ENCODE results near the gene SRGAP1. TPM values are rescaled to one million over a fixed set of nuclear protein-coding genes. Genes with fewer than 3 reads are reported as not detected.

Gene SRGAP1
- total and polyA plus RNA-seq, 2 experiments from 2014 or later: 9.2 to 10.8 TPM

DNA sequence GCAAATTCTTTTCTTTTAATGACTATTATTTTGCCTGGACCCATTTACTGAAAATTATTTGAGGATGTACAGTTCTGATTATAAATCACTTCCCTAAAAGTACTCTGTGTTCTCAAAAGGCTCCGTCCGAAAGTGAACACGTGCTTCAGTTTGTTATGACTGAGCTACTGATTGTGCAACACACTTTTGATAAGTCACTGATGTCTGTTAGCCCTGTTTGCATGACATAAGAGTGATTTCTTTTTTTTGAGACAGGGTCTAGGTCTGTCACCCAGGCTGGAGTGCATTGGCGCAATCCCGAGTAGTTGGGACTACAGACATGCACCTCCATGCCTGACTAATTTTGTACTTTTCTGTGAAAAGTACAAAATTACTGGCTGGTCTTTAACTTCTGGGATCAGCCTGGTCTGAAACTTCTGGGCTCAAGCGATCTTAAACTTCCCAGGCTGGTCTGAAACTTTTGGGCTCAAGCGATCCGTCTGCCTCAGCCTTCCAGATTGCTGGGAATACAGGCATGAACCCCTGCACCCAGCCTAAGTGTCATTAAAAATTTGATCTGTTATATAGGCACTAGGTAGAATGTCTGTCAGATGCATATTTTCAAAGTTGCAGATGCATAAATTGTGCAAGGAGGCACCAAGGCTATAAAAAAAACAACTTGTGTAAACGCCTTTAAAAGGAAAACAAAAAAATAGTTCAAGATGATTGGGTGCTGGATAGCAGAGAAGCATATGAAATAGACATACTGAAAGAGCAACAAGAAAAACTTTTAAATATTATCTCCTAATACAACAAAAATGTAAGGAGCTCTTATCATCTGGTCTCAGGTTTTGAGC, 111.5 kb downstream of the SRGAP1 start:
- Histone ChIP-seq H3K4me3 (no peak overlapping the region), H3K4me2 (peak overlapping the region; percentile 8), H3K27me3 (no peaks in the 10 kb centered on the region), H2AFZ (no peak overlapping the region), H3K9me3 (ENCODE audit: low read depth) (no peaks in the 10 kb centered on the region), H3K79me2 (peaks cover 49% of the 10 kb centered on the region), H4K20me1 (ENCODE audit: insufficient read depth, poor library complexity, severe bottlenecking) (no peaks in the 10 kb centered on the region), H3K4me1 (ENCODE audit: insufficient read depth) (no peaks in the 10 kb centered on the region), H3K27ac (peak overlapping the region; percentile 13), H3K9me2 (replicated peaks; ENCODE audit: insufficient read depth) (no peaks in the 10 kb centered on the region), H3K36me3 (replicated peaks; ENCODE audit: insufficient read depth, low read depth) (no peaks in the 10 kb centered on the region)
- TF ChIP-seq EZH2phosphoT487 (IDR thresholded peaks at IDR 0.05; ENCODE audit: low read depth, severe bottlenecking, unreplicated experiment): no peak
- no peak for TF ChIP-seq EZH2 (IDR thresholded peaks at IDR 0.05; ENCODE audit: borderline replicate concordance)
- TF ChIP-seq, protein P1, sequence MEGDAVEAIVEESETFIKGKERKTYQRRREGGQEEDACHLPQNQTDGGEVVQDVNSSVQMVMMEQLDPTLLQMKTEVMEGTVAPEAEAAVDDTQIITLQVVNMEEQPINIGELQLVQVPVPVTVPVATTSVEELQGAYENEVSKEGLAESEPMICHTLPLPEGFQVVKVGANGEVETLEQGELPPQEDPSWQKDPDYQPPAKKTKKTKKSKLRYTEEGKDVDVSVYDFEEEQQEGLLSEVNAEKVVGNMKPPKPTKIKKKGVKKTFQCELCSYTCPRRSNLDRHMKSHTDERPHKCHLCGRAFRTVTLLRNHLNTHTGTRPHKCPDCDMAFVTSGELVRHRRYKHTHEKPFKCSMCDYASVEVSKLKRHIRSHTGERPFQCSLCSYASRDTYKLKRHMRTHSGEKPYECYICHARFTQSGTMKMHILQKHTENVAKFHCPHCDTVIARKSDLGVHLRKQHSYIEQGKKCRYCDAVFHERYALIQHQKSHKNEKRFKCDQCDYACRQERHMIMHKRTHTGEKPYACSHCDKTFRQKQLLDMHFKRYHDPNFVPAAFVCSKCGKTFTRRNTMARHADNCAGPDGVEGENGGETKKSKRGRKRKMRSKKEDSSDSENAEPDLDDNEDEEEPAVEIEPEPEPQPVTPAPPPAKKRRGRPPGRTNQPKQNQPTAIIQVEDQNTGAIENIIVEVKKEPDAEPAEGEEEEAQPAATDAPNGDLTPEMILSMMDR (IDR thresholded peaks at IDR 0.05; ENCODE audit: poor library complexity): no peak
- peak; percentile 28 for DNase-seq (ENCODE audit: low spot score)
- 79% methylated on average over 9 of the region's 9 CpGs for WGBS (ENCODE audit: low lambda C conversion rate, missing lambda C conversion rate)

DNA sequence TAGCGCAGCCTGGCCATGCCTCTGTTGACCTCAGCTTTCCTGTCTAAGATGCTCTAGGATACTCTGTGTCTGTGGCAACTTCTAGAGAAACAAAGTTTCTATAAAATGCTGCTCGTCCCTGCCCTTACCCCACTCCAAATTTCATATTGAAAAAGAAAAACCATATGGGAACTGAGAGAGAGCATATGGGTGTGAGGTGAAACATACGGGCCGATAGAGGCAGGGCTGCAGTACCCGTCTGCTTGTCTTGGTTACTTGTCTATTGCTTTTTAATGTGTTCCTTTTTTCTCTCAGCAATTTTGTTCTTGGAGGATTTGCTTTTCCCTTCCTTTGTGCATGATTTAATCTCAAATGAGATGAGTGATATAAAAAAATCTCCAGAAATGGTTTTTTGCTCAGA, 113.0 kb downstream of the SRGAP1 start:
- DNase-seq (ENCODE audit: low spot score): no peak
- over 99% methylated on average over 5 of the region's 5 CpGs for WGBS (ENCODE audit: low lambda C conversion rate, missing lambda C conversion rate)
- TF ChIP-seq EZH2phosphoT487 (IDR thresholded peaks at IDR 0.05; ENCODE audit: low read depth, severe bottlenecking, unreplicated experiment) (no peak), EZH2 (IDR thresholded peaks at IDR 0.05; ENCODE audit: borderline replicate concordance) (no peak)
- TF ChIP-seq, protein P1 (IDR thresholded peaks at IDR 0.05; ENCODE audit: poor library complexity): no peak
- no peaks in the 10 kb centered on the region for H4K20me1 ChIP-seq (ENCODE audit: insufficient read depth, poor library complexity, severe bottlenecking)
- H3K4me1 ChIP-seq (ENCODE audit: insufficient read depth): no peaks in the 10 kb centered on the region
- no peaks in the 10 kb centered on the region for H3K36me3 ChIP-seq (replicated peaks; ENCODE audit: insufficient read depth, low read depth)
- no peaks in the 10 kb centered on the region for H3K9me2 ChIP-seq (replicated peaks; ENCODE audit: insufficient read depth)
- no peak overlapping the region for H3K4me2 ChIP-seq
- no peak overlapping the region for H3K27ac ChIP-seq
- H3K9me3 ChIP-seq (ENCODE audit: low read depth): no peaks in the 10 kb centered on the region
- no peak overlapping the region for H3K4me3 ChIP-seq
- H3K79me2 ChIP-seq: peaks cover 40% of the 10 kb centered on the region
- H2AFZ ChIP-seq: no peak overlapping the region
- no peaks in the 10 kb centered on the region for H3K27me3 ChIP-seq

DNA sequence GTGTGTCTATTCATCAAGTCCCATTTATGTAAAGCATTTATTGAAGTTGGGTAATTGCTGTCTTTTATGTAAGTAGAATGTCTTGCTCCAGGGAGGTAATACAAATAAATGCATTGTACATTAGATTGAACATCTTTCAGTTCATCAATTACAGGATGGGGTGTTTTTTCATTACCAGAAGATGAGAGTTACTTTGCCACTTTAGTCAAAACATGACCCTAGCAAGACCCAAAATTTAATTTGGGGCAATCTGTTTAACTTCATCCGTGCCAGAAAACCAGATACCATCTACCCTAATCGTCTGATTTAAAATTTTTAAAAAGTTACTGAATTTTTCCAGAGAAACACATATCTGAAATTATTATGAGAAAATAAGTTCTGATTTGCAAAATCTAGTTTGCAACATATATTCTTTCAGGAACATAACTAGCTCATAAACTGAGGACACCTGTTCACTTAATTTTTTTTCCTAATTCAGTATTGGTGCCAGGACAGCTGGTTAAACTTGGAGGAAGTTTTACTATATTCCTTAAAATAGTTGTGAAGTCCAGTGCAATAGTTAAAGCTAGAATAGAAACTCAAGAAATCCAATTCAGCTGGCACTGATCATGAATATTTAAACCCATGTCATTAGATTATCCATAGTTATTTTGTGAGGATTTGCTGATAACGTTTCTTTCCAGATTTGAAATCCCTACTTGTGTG, 114.5 kb downstream of the SRGAP1 start:
- H3K4me1 ChIP-seq (ENCODE audit: insufficient read depth): no peaks in the 10 kb centered on the region
- no peak overlapping the region for H3K4me3 ChIP-seq
- H4K20me1 ChIP-seq (ENCODE audit: insufficient read depth, poor library complexity, severe bottlenecking): no peaks in the 10 kb centered on the region
- H3K27me3 ChIP-seq: no peaks in the 10 kb centered on the region
- H3K9me3 ChIP-seq (ENCODE audit: low read depth): no peaks in the 10 kb centered on the region
- 88% methylated on average over 3 of the region's 3 CpGs for WGBS (ENCODE audit: low lambda C conversion rate, missing lambda C conversion rate)
- H3K9me2 ChIP-seq (replicated peaks; ENCODE audit: insufficient read depth): no peaks in the 10 kb centered on the region
- no peak for DNase-seq (ENCODE audit: low spot score)
- H3K36me3 ChIP-seq (replicated peaks; ENCODE audit: insufficient read depth, low read depth): no peaks in the 10 kb centered on the region
- no peak overlapping the region for H3K4me2 ChIP-seq
- no peak overlapping the region for H2AFZ ChIP-seq
- no peak overlapping the region for H3K27ac ChIP-seq
- peaks cover 34% of the 10 kb centered on the region for H3K79me2 ChIP-seq
- TF ChIP-seq EZH2phosphoT487 (IDR thresholded peaks at IDR 0.05; ENCODE audit: low read depth, severe bottlenecking, unreplicated experiment) (no peak), EZH2 (IDR thresholded peaks at IDR 0.05; ENCODE audit: borderline replicate concordance) (no peak)
- TF ChIP-seq, protein P1 (IDR thresholded peaks at IDR 0.05; ENCODE audit: poor library complexity): no peak
